Measurements from ENCODE around the gene CYB5RL.
"Not testable (repeated sequence)": the region's sequence is repeated elsewhere in the genome, so short reads cannot be mapped to it uniquely, and the experiment has no call there.

CYB5RL gene

GRCh38 chr1:54180701-54181360 lies 19.0 kb downstream of the CYB5RL start:
- Mint-ChIP-seq H3K9me3 (no peaks in the 10 kb centered on the region), H3K4me1 (ENCODE audit: low read depth) (no peaks in the 10 kb centered on the region), H3K4me3 (no peak overlapping the region), H3K27ac (no peak overlapping the region), H3K27me3 (no peaks in the 10 kb centered on the region), H3K36me3 (ENCODE audit: low read depth) (peaks cover 13% of the 10 kb centered on the region)

- Mint-ChIP-seq H3K4me3 (no peak overlapping the region), H3K4me1 (ENCODE audit: low read depth) (no peaks in the 10 kb centered on the region), H3K9me3 (no peaks in the 10 kb centered on the region), H3K27ac (no peak overlapping the region), H3K36me3 (ENCODE audit: low read depth) (peaks cover 5% of the 10 kb centered on the region), H3K27me3 (no peaks in the 10 kb centered on the region)
Observed at GRCh38 chr1:54178296-54179070, 21.3 kb downstream of the CYB5RL start.

- no peak overlapping the region for H3K27ac Mint-ChIP-seq
- H3K27me3 Mint-ChIP-seq, result no peaks in the 10 kb centered on the region
- no peaks in the 10 kb centered on the region for H3K9me3 Mint-ChIP-seq
- H3K4me3 Mint-ChIP-seq, result no peak overlapping the region
- no peaks in the 10 kb centered on the region for H3K36me3 Mint-ChIP-seq (ENCODE audit: low read depth)
- H3K4me1 Mint-ChIP-seq (ENCODE audit: low read depth), result no peaks in the 10 kb centered on the region
Observed at GRCh38 chr1:54177726-54178125, 22.1 kb downstream of the CYB5RL start.

GRCh38 chr1:54176621-54177327 lies 23.1 kb downstream of the CYB5RL start:
- Mint-ChIP-seq H3K36me3 (ENCODE audit: low read depth) (no peaks in the 10 kb centered on the region), H3K4me3 (no peak overlapping the region), H3K4me1 (ENCODE audit: low read depth) (no peaks in the 10 kb centered on the region), H3K27me3 (no peaks in the 10 kb centered on the region), H3K27ac (no peak overlapping the region), H3K9me3 (no peaks in the 10 kb centered on the region)

DNA sequence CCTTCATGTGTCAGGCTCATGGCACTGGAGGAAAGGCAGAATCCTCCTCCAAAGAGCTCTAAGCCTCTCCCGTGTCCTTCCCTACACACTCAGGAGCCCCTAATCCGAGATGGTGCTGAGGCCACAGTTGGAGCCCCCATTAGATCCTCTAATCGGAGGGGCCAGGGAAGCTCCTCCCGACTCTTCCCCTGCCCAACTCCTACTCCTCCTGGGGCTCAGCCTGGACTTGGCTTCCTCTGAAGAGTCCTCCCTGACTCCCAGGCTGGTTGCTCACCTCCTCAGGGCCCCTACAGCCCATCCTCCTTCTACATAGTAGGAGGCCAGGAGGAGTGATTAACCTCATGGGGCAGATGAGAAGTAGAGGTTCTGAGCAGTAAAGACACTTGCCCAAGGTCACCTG lies 25.7 kb downstream of the CYB5RL start:
- Mint-ChIP-seq H3K27ac (no peak overlapping the region), H3K27me3 (no peaks in the 10 kb centered on the region), H3K4me1 (ENCODE audit: low read depth) (peaks cover 5% of the 10 kb centered on the region), H3K36me3 (ENCODE audit: low read depth) (no peaks in the 10 kb centered on the region), H3K9me3 (no peaks in the 10 kb centered on the region), H3K4me3 (no peak overlapping the region)

DNA sequence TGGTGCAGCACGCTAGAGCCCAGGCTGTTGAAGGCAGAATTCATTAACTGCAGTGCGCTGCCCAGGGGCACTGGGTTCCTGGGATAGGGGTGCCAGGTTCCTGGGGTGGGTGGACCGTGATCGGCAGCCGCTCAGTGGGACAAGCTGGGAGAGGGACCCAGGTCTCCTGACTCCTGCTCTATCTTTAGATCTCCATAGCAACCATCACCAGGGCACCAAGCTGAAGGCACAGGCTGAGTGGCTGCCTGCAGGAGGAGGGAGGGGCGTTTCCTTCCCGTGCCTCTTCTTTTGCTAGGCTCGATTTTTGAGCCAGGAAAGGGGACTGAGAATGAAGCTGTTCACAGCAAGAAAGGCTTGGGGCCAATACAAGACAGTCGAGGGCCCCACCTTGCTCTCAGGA lies 26.1 kb downstream of the CYB5RL start:
- Mint-ChIP-seq H3K9me3 (no peaks in the 10 kb centered on the region), H3K27ac (no peak overlapping the region), H3K4me3 (no peak overlapping the region), H3K4me1 (ENCODE audit: low read depth) (peaks cover 5% of the 10 kb centered on the region), H3K36me3 (ENCODE audit: low read depth) (no peaks in the 10 kb centered on the region), H3K27me3 (no peaks in the 10 kb centered on the region)

- Mint-ChIP-seq H3K36me3 (ENCODE audit: low read depth) (no peaks in the 10 kb centered on the region), H3K9me3 (no peaks in the 10 kb centered on the region), H3K27me3 (no peaks in the 10 kb centered on the region), H3K4me3 (no peak overlapping the region), H3K27ac (no peak overlapping the region), H3K4me1 (ENCODE audit: low read depth) (peaks cover 5% of the 10 kb centered on the region)
Observed at GRCh38 chr1:54172614-54173599, 26.9 kb downstream of the CYB5RL start.

DNA sequence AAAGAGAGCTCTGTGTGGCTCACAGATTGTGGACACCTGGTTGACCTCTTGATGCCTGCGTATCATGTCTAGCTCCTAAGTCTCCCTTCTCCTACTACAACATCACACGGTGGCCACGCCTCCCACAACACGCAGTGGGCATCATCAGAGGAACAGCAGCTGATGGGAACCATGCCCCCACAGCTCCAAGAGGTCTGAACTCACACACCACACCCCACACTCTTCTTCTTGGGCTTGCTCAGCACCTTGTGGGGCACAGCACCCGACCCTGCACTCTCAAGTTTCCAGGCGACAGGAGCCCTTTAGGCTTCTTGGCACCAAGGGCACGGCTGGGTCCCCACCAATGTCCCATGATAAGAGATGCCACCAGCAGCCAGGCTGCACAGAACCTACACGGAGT lies 28.2 kb downstream of the CYB5RL start:
- Mint-ChIP-seq H3K4me1 (ENCODE audit: low read depth) (peaks cover 5% of the 10 kb centered on the region), H3K36me3 (ENCODE audit: low read depth) (no peaks in the 10 kb centered on the region), H3K4me3 (no peak overlapping the region), H3K27ac (no peak overlapping the region), H3K9me3 (no peaks in the 10 kb centered on the region), H3K27me3 (no peaks in the 10 kb centered on the region)

DNA sequence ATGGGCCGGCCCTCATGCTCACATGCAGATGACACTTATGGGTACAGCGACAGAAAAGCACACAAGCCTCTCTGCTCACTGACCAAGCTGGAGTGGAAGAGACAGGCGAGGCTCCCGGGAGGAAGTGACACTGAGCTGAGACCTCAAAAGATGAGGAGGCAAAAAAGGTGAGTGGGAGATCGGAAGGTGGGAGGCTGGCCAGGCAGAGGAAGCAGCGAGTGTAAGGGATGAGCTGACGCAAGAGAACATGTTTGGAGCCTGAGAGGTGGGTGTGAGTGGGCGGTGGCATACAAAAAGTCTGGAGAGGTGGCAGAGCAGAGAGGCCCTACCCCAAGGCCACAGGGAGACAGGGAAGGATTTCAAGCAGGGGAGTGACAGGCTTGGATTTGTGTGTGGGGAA lies 28.8 kb downstream of the CYB5RL start:
- Mint-ChIP-seq H3K27ac (no peak overlapping the region), H3K4me1 (ENCODE audit: low read depth) (peaks cover 5% of the 10 kb centered on the region), H3K9me3 (no peaks in the 10 kb centered on the region), H3K4me3 (no peak overlapping the region), H3K27me3 (no peaks in the 10 kb centered on the region), H3K36me3 (ENCODE audit: low read depth) (no peaks in the 10 kb centered on the region)

DNA sequence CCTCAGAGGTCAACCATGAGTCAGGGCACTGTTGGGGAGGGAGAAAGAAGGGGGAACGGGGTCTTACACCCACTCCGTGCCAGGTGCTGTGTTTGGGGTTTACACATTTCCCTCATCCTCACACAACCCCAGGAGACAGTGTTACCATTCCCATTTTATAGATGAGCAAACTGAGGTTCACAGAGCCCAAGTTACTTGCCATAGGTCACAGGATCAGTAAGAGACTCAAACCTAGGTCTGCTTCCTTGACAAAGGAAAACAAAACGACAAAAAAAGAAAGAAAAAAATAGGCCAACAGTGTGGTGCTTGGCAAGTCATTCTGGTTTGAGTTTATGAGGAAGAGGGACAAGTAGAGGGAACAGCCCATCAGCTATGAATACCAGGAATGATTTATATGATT lies 30.8 kb downstream of the CYB5RL start:
- Mint-ChIP-seq H3K27ac (no peak overlapping the region), H3K9me3 (no peaks in the 10 kb centered on the region), H3K4me3 (no peak overlapping the region), H3K36me3 (ENCODE audit: low read depth) (no peaks in the 10 kb centered on the region), H3K4me1 (ENCODE audit: low read depth) (peaks cover 5% of the 10 kb centered on the region), H3K27me3 (no peaks in the 10 kb centered on the region)

DNA sequence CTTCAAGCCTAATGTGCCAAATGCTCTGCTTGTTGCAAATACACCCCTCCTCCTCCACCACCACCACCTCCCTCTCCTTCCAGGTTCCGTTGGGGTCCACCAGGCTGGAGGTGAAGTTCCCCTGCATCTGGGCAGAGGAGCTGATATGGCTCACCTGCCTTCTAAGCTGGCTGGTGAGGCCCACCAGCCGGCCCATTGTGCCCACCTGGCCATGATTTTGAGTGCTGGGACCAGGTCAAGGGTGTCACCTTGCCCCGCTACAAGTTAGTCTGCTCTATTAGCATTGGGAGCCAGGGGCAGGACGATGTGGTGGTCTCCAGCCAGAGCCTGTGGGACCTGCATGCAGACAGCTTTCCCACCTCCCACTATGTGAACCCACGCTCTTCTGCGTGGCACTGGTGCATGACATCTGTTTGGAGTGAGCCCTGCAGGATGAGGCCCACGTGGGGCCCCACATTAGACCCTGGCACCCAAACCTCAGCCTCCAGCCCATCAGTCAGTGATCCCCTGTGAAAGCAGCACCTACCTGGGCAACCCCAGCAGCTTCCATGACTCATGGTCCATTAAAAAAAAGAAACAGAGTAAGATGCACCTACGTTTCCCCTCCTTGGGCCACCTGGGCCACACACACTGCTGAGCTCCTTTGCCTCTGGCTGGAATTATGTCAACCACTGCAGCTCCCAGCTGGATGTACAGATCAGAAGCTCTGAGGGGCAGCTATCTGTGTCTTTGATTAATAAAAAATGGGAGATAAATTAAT lies 31.4 kb downstream of the CYB5RL start:
- Mint-ChIP-seq H3K9me3 (no peaks in the 10 kb centered on the region), H3K27me3 (no peaks in the 10 kb centered on the region), H3K4me3 (no peak overlapping the region), H3K4me1 (ENCODE audit: low read depth) (peaks cover 5% of the 10 kb centered on the region), H3K36me3 (ENCODE audit: low read depth) (no peaks in the 10 kb centered on the region), H3K27ac (no peak overlapping the region)

- no peak overlapping the region for H3K4me3 Mint-ChIP-seq
- no peaks in the 10 kb centered on the region for H3K27me3 Mint-ChIP-seq
- no peaks in the 10 kb centered on the region for H3K9me3 Mint-ChIP-seq
- H3K4me1 Mint-ChIP-seq (ENCODE audit: low read depth), result peaks cover 5% of the 10 kb centered on the region
- H3K27ac Mint-ChIP-seq, result no peak overlapping the region
- no peaks in the 10 kb centered on the region for H3K36me3 Mint-ChIP-seq (ENCODE audit: low read depth)
Observed at GRCh38 chr1:54167422-54168139, 32.2 kb downstream of the CYB5RL start.

- H3K4me3 Mint-ChIP-seq; H3K9me3 Mint-ChIP-seq; H3K27me3 Mint-ChIP-seq; H3K36me3 Mint-ChIP-seq (ENCODE audit: low read depth); H3K27ac Mint-ChIP-seq; H3K4me1 Mint-ChIP-seq (ENCODE audit: low read depth): not testable (repeated sequence)
Observed at GRCh38 chr1:54166357-54166756, 33.5 kb downstream of the CYB5RL start.

Measured in stimulated activated naive CD8-positive, alpha-beta T cell treated with anti-CD3 and anti-CD28 coated beads, Interleukin-15, Interleukin-2, amounts not matched to agents 100 ng/mL and 50 ng/mL, for 24 hours (primary cell).